ENCODE data around the gene GSN. TPM values are rescaled to one million over a fixed set of nuclear protein-coding genes. Genes with fewer than 3 reads are reported as not detected.
A peak's percentile ranks its signal among the peaks of the same experiment; 100 is the strongest.

GSN gene
- total and polyA plus RNA-seq, 4 donors, result 18.8 to 402 (median 51.6) TPM

- H3K27me3 ChIP-seq (ENCODE audit: control insufficient read depth in 4 of 4, insufficient read depth in 4 of 4, low read length in 3 of 4), result no peaks in the 10 kb centered on the region
- H3K9me3 ChIP-seq (ENCODE audit: control insufficient read depth in 4 of 4, low read length in 3 of 4), result no peaks in the 10 kb centered on the region
- TF ChIP-seq, protein P1, sequence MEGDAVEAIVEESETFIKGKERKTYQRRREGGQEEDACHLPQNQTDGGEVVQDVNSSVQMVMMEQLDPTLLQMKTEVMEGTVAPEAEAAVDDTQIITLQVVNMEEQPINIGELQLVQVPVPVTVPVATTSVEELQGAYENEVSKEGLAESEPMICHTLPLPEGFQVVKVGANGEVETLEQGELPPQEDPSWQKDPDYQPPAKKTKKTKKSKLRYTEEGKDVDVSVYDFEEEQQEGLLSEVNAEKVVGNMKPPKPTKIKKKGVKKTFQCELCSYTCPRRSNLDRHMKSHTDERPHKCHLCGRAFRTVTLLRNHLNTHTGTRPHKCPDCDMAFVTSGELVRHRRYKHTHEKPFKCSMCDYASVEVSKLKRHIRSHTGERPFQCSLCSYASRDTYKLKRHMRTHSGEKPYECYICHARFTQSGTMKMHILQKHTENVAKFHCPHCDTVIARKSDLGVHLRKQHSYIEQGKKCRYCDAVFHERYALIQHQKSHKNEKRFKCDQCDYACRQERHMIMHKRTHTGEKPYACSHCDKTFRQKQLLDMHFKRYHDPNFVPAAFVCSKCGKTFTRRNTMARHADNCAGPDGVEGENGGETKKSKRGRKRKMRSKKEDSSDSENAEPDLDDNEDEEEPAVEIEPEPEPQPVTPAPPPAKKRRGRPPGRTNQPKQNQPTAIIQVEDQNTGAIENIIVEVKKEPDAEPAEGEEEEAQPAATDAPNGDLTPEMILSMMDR (IDR thresholded peaks at IDR 0.05; ENCODE audit: low read depth, low read length, missing input control), result no peak
- no peak for TF ChIP-seq HNF4A (conservative IDR thresholded peaks at IDR 0.05)
- TF ChIP-seq, protein P2, sequence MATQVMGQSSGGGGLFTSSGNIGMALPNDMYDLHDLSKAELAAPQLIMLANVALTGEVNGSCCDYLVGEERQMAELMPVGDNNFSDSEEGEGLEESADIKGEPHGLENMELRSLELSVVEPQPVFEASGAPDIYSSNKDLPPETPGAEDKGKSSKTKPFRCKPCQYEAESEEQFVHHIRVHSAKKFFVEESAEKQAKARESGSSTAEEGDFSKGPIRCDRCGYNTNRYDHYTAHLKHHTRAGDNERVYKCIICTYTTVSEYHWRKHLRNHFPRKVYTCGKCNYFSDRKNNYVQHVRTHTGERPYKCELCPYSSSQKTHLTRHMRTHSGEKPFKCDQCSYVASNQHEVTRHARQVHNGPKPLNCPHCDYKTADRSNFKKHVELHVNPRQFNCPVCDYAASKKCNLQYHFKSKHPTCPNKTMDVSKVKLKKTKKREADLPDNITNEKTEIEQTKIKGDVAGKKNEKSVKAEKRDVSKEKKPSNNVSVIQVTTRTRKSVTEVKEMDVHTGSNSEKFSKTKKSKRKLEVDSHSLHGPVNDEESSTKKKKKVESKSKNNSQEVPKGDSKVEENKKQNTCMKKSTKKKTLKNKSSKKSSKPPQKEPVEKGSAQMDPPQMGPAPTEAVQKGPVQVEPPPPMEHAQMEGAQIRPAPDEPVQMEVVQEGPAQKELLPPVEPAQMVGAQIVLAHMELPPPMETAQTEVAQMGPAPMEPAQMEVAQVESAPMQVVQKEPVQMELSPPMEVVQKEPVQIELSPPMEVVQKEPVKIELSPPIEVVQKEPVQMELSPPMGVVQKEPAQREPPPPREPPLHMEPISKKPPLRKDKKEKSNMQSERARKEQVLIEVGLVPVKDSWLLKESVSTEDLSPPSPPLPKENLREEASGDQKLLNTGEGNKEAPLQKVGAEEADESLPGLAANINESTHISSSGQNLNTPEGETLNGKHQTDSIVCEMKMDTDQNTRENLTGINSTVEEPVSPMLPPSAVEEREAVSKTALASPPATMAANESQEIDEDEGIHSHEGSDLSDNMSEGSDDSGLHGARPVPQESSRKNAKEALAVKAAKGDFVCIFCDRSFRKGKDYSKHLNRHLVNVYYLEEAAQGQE (IDR thresholded peaks at IDR 0.05), result no peak
- no peak for TF ChIP-seq ZBTB33 (IDR thresholded peaks at IDR 0.05)
- TF ChIP-seq GABPA (IDR thresholded peaks at IDR 0.05 in 1 of 2, conservative IDR thresholded peaks at IDR 0.05 in 1 of 2), result no peak
- no peak for TF ChIP-seq YY1 (IDR thresholded peaks at IDR 0.05)
- TF ChIP-seq JUND (IDR thresholded peaks at IDR 0.05), result peak in 1 of 2 donors; percentile 7
- TF ChIP-seq ATF3 (IDR thresholded peaks at IDR 0.05), result no peak
- TF ChIP-seq, protein P3, sequence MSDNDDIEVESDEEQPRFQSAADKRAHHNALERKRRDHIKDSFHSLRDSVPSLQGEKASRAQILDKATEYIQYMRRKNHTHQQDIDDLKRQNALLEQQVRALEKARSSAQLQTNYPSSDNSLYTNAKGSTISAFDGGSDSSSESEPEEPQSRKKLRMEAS (IDR thresholded peaks at IDR 0.05), result peak; percentile 56
- no peak for TF ChIP-seq EGR1 (IDR thresholded peaks at IDR 0.05; ENCODE audit: low read depth in 2 of 2)
- TF ChIP-seq SP1 (IDR thresholded peaks at IDR 0.05), result peak; percentile 76
- TF ChIP-seq HNF4G (IDR thresholded peaks at IDR 0.05), result no peak
- peak; percentile 46 for TF ChIP-seq NR2F2 (IDR thresholded peaks at IDR 0.05)
- peak in 1 of 2 donors; percentile 12 for TF ChIP-seq RAD21 (IDR thresholded peaks at IDR 0.05)
- TF ChIP-seq FOXA1 (IDR thresholded peaks at IDR 0.05), result no peak
- no peak for TF ChIP-seq TAF1 (conservative IDR thresholded peaks at IDR 0.05)
- no peak for TF ChIP-seq RXRA (IDR thresholded peaks at IDR 0.05)
- 58% methylated on average over 18 of the region's 18 CpGs for WGBS
- no peaks in the 10 kb centered on the region for H3K36me3 ChIP-seq (ENCODE audit: control insufficient read depth in 4 of 4, insufficient read depth in 3 of 4, low read depth in 1 of 4, low read length in 3 of 4)
- DNase-seq (ENCODE audit: low spot score), result no peak
- H3K4me1 ChIP-seq (ENCODE audit: control insufficient read depth in 4 of 4, insufficient read depth in 4 of 4, low read length in 3 of 4), result peaks cover 0 to 21% (median 4%) of the 10 kb centered on the region in 4 donors
- H3K4me3 ChIP-seq (ENCODE audit: low read depth in 1 of 3, low read length in 3 of 3), result no peak overlapping the region
- no peak overlapping the region for H3K9ac ChIP-seq (ENCODE audit: low read depth in 1 of 2, low read length in 2 of 2)
- H3K27ac ChIP-seq (ENCODE audit: low read depth in 1 of 2, low read length in 2 of 2), result peak overlapping the region; percentile 68 to 80
Observed at GRCh38 chr9:121285835-121286687, 18.1 kb downstream of the GSN start.
